Subcutaneous abdominal adipose tissue (tissue), 5 donors: ENCODE measurements around the gene PTPRD.

Source experiments
- H3K27ac ChIP-seq: one replicate; pipeline ENCODE4 v1.7.0; 2013; ENCODE audit warnings: low read depth, mild to moderate bottlenecking, inconsistent platforms, low read length, moderate library complexity
- H3K27me3 ChIP-seq, 5 donors: one replicate each; pipeline ENCODE4 v1.7.0; 2013; ENCODE audit warnings: low read length in 5 of 5, inconsistent platforms in 1 of 5; ENCODE audit not compliant: control insufficient read depth in 5 of 5, insufficient read depth in 4 of 5
- H3K36me3 ChIP-seq, 5 donors: one replicate each; pipeline ENCODE4 v1.7.0; 2013; ENCODE audit warnings: low read length in 5 of 5; ENCODE audit not compliant: control insufficient read depth in 5 of 5, insufficient read depth in 5 of 5
- H3K4me1 ChIP-seq, 5 donors: one replicate each; pipeline ENCODE4 v1.7.0; 2013; ENCODE audit warnings: low read length in 5 of 5, mild to moderate bottlenecking in 3 of 5, moderate library complexity in 1 of 5; ENCODE audit not compliant: control insufficient read depth in 5 of 5, insufficient read depth in 5 of 5
- H3K4me3 ChIP-seq, 5 donors: one replicate each; pipeline ENCODE4 v1.7.0; 2013; ENCODE audit warnings: low read length in 5 of 5, low read depth in 1 of 5
- H3K9ac ChIP-seq, 5 donors: one replicate each; pipeline ENCODE4 v1.7.0; 2013; ENCODE audit warnings: low read length in 5 of 5, mild to moderate bottlenecking in 4 of 5, moderate library complexity in 3 of 5
- H3K9me3 ChIP-seq, 5 donors: one replicate each; pipeline ENCODE4 v1.7.0; 2013; ENCODE audit warnings: low read length in 5 of 5; ENCODE audit not compliant: control insufficient read depth in 5 of 5
- donor health status: healthy.
- donor health status: healthy.
- donor health status: healthy.
- donor health status: healthy.
- donor health status: healthy.

PTPRD gene

DNA sequence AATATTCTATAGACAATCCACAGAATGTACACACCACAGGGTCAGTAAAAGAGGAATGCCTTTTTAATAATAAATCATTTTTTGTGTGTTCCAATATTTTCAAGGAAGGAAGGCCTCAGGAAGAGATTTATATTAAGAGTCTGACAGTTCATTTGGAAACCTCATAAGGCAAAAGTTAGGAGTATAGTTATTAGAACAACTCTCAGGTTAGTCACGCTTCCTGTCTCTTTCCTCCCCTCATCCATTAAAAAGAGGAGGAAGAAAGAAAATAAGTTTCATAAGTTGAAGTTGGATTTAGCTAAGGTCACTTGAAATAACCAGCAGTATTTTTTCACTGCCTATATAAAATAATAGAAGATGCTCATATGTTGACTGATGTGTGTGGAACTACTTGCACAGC lies 863.2 kb downstream of the PTPRD start:
- H3K4me1 ChIP-seq, result peaks cover 0 to 18% (median 0%) of the 10 kb centered on the region in 5 donors
- no peaks in the 10 kb centered on the region for H3K36me3 ChIP-seq
- H3K4me3 ChIP-seq, result no peak overlapping the region
- no peak overlapping the region for H3K9ac ChIP-seq
- H3K27ac ChIP-seq, result no peak overlapping the region
- H3K9me3 ChIP-seq, result no peaks in the 10 kb centered on the region
- H3K27me3 ChIP-seq, result no peaks in the 10 kb centered on the region

GRCh38 chr9:9747787-9748186 lies 865.0 kb downstream of the PTPRD start:
- no peaks in the 10 kb centered on the region for H3K27me3 ChIP-seq
- H3K27ac ChIP-seq, result no peak overlapping the region
- peaks cover 0 to 9% (median 0%) of the 10 kb centered on the region in 5 donors for H3K4me1 ChIP-seq
- H3K4me3 ChIP-seq, result no peak overlapping the region
- H3K9me3 ChIP-seq, result no peaks in the 10 kb centered on the region
- H3K9ac ChIP-seq, result no peak overlapping the region
- no peaks in the 10 kb centered on the region for H3K36me3 ChIP-seq

- no peaks in the 10 kb centered on the region for H3K4me1 ChIP-seq
- no peaks in the 10 kb centered on the region for H3K27me3 ChIP-seq
- H3K9me3 ChIP-seq, result no peaks in the 10 kb centered on the region
- no peaks in the 10 kb centered on the region for H3K36me3 ChIP-seq
- H3K4me3 ChIP-seq, result no peak overlapping the region
- H3K9ac ChIP-seq, result no peak overlapping the region
- no peak overlapping the region for H3K27ac ChIP-seq
Measured at GRCh38 chr9:9746826-9747225, 866.0 kb downstream of the PTPRD start.

- Histone ChIP-seq H3K27ac (no peak overlapping the region), H3K4me1 (no peaks in the 10 kb centered on the region), H3K9me3 (no peaks in the 10 kb centered on the region), H3K9ac (no peak overlapping the region), H3K27me3 (no peaks in the 10 kb centered on the region), H3K36me3 (no peaks in the 10 kb centered on the region), H3K4me3 (no peak overlapping the region)
Measured at GRCh38 chr9:9743822-9744221, 869.0 kb downstream of the PTPRD start.

GRCh38 chr9:9730174-9730573 lies 882.6 kb downstream of the PTPRD start:
- no peaks in the 10 kb centered on the region for H3K36me3 ChIP-seq

DNA sequence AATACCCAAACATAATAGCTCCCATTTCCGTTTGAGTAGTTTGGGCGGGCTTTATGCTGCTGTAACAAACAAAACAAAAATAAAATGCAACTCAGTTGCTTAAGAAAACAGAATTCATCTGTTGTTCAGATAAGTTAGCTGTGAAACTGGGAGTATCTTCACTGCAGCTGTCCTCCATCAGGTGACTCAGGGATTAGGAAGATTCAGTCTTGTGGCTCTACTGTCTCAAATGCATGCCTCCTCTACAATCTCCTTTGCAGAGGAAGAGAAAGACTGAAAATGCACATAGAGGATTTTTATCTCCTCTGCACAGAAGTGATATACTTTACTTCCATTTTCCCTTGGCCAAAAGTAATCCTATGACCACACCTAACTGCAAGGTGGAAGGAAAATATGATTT lies 883.7 kb downstream of the PTPRD start:
- H3K4me3 ChIP-seq, result no peak overlapping the region
- no peaks in the 10 kb centered on the region for H3K36me3 ChIP-seq
- no peak overlapping the region for H3K9ac ChIP-seq
- no peaks in the 10 kb centered on the region for H3K9me3 ChIP-seq
- no peak overlapping the region for H3K27ac ChIP-seq
- no peaks in the 10 kb centered on the region for H3K4me1 ChIP-seq
- H3K27me3 ChIP-seq, result no peaks in the 10 kb centered on the region

More at GRCh38 chr9:9730174-9730573, 882.6 kb downstream of the PTPRD start:
- no peaks in the 10 kb centered on the region for H3K9me3 ChIP-seq
- H3K27me3 ChIP-seq, result no peaks in the 10 kb centered on the region
- H3K4me3 ChIP-seq, result no peak overlapping the region
- H3K4me1 ChIP-seq, result no peaks in the 10 kb centered on the region
- H3K27ac ChIP-seq, result no peak overlapping the region
- no peak overlapping the region for H3K9ac ChIP-seq

DNA sequence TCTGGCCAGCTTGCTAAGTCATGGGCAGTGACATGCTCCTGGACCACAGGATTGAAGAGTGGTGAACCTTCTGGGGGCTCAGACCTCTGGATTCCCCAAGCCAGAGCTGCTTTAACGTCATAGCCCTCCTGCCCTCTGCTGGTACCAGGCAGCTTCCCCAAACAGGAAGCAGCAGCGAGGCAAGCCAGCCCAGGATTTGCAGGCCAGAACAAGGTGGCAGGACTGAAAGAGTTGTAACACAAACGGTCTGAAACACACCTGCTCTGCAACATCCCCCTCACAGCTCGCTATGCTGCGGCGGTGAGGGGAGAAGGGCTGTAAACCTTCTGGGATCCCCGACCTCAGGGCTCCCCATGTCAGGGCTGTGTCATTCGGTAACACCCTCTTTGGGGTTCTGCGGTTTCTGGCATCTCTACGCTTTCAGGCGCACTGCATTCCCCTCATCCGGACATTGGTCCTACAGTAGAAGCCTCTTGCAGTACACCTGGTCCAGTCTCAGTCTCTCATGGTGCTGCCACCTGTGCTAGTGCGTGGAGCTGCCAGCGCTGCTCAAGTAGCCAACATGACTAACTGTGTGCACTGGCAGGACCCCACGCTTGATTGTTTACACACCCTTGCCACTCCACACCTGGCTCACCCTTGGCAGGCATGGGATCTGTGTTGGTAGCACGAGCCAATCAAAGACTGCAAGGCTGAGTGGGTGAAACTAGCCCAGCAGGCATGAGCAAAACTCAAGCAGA lies 893.3 kb downstream of the PTPRD start:
- Histone ChIP-seq H3K4me3 (peak overlapping the region in 1 of 5 donors; percentile 36), H3K9me3 (peaks cover 2 to 23% (median 18%) of the 10 kb centered on the region in 5 donors), H3K36me3 (no peaks in the 10 kb centered on the region), H3K27me3 (no peaks in the 10 kb centered on the region), H3K4me1 (no peaks in the 10 kb centered on the region), H3K9ac (no peak overlapping the region), H3K27ac (no peak overlapping the region)

DNA sequence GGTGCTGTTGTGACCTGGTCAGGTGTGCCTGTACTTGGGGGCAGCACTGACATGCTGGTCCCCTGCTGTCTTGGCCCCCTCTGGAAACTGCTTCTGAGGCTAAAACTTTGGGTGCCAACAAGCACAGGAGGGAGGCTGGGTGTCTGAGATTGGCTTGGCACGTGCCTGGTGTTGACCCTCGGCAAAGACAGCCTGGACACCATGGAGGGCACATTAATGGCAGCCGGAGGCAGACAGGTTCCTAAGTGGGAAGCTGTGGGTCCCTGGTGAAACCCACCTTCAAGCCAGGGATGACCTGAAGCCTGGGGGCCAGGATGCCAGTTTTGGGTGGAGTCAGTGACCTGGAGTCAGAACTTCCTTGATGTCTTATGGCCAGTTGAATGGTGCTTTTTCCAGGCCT lies 894.1 kb downstream of the PTPRD start:
- Histone ChIP-seq H3K4me3 (peak overlapping the region in 2 of 5 donors; percentile 5 to 11), H3K27me3 (no peaks in the 10 kb centered on the region), H3K27ac (no peak overlapping the region), H3K36me3 (no peaks in the 10 kb centered on the region), H3K9me3 (peaks cover 2 to 23% (median 18%) of the 10 kb centered on the region in 5 donors), H3K4me1 (no peaks in the 10 kb centered on the region), H3K9ac (no peak overlapping the region)

DNA sequence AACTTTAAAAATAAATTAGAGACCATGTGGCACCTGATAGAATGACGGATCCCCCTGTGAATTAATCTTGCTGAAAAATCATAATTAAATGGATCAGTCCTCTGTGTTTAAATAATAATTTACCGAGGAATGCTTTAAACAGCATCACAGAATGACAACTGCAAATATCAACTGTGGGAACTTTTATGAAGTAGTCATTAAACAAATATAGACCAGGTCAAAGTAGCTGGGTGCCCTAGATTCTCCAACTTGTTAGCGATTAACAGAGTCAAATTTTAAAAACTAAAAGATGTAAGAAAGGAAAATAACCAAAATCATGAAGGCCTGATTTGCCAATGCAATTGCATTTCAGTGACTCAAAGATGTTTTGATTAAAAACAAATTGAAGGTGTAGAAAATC lies 933.4 kb downstream of the PTPRD start:
- no peaks in the 10 kb centered on the region for H3K4me1 ChIP-seq
- no peaks in the 10 kb centered on the region for H3K9me3 ChIP-seq
- H3K27me3 ChIP-seq, result no peaks in the 10 kb centered on the region
- no peak overlapping the region for H3K9ac ChIP-seq
- no peaks in the 10 kb centered on the region for H3K36me3 ChIP-seq
- no peak overlapping the region for H3K27ac ChIP-seq
- H3K4me3 ChIP-seq, result no peak overlapping the region

GRCh38 chr9:9674461-9674860 lies 938.3 kb downstream of the PTPRD start:
- Histone ChIP-seq H3K27ac (no peak overlapping the region), H3K27me3 (no peaks in the 10 kb centered on the region), H3K9ac (no peak overlapping the region), H3K4me3 (no peak overlapping the region), H3K4me1 (no peaks in the 10 kb centered on the region), H3K36me3 (no peaks in the 10 kb centered on the region), H3K9me3 (no peaks in the 10 kb centered on the region)
